Measurements from ENCODE around the gene KLRC3.
"Not testable (repeated sequence)": the region's sequence is repeated elsewhere in the genome, so short reads cannot be mapped to it uniquely, and the experiment has no call there.

KLRC3 gene

GRCh38 chr12:10420334-10420733 lies at the start of gene KLRC3:
KLRC3 (minus strand) TSS chr12:10420595; CDS start chr12:10420550, 45 bp downstream.
- DNase-seq (ENCODE audit: low spot score): not testable (repeated sequence)

GRCh38 chr12:10469701-10470100 lies 49.3 kb upstream of the KLRC3 start:
- no peak for DNase-seq (ENCODE audit: low spot score)

- DNase-seq (ENCODE audit: low spot score): no peak
Observed at GRCh38 chr12:10466311-10466710, 45.9 kb upstream of the KLRC3 start.

GRCh38 chr12:10457760-10458159 lies 37.4 kb upstream of the KLRC3 start:
- no peak for DNase-seq (ENCODE audit: low spot score)

GRCh38 chr12:10456856-10457255 lies 36.5 kb upstream of the KLRC3 start:
- DNase-seq (ENCODE audit: low spot score): no peak

- no peak for DNase-seq (ENCODE audit: low spot score)
Observed at GRCh38 chr12:10455766-10456165, 35.4 kb upstream of the KLRC3 start.

GRCh38 chr12:10454531-10454930 lies 34.1 kb upstream of the KLRC3 start:
- DNase-seq (ENCODE audit: low spot score): no peak

- no peak for DNase-seq (ENCODE audit: low spot score)
Observed at GRCh38 chr12:10453156-10453555, 32.8 kb upstream of the KLRC3 start, which contains the start of gene KLRC1. KLRC1 (minus strand) TSS chr12:10453377; CDS start chr12:10451156, 2,221 bp downstream.

GRCh38 chr12:10448236-10448635 lies 27.8 kb upstream of the KLRC3 start:
- DNase-seq (ENCODE audit: low spot score): no peak

- DNase-seq (ENCODE audit: low spot score): not testable (repeated sequence)
Observed at GRCh38 chr12:10446052-10446451, 25.7 kb upstream of the KLRC3 start.

GRCh38 chr12:10441144-10441543 lies 20.7 kb upstream of the KLRC3 start:
- not testable (repeated sequence) for DNase-seq (ENCODE audit: low spot score)

- DNase-seq (ENCODE audit: low spot score): not testable (repeated sequence)
Observed at GRCh38 chr12:10439608-10440274, 19.3 kb upstream of the KLRC3 start.

GRCh38 chr12:10437601-10438000 lies 17.2 kb upstream of the KLRC3 start:
- DNase-seq (ENCODE audit: low spot score): not testable (repeated sequence)

- peak; percentile 38 for DNase-seq (ENCODE audit: low spot score)
Observed at GRCh38 chr12:10435816-10436215, 15.4 kb upstream of the KLRC3 start, which contains the start of gene KLRC2. KLRC2 (minus strand) TSS chr12:10436010; CDS start chr12:10435986, 24 bp downstream.

GRCh38 chr12:10430623-10431022 lies 10.2 kb upstream of the KLRC3 start:
- not testable (repeated sequence) for DNase-seq (ENCODE audit: low spot score)

- peak; percentile 15 for DNase-seq (ENCODE audit: low spot score)
Observed at GRCh38 chr12:10425938-10426337, 5.5 kb upstream of the KLRC3 start.

- DNase-seq (ENCODE audit: low spot score): not testable (repeated sequence)
Observed at GRCh38 chr12:10424260-10424899, 4.0 kb upstream of the KLRC3 start.

- not testable (repeated sequence) for DNase-seq (ENCODE audit: low spot score)
Observed at GRCh38 chr12:10422159-10422558, 1.8 kb upstream of the KLRC3 start.

- DNase-seq (ENCODE audit: low spot score): peak; percentile 7
Observed at GRCh38 chr12:10409392-10409791, 11.0 kb downstream of the KLRC3 start, which contains the start of gene KLRC4. KLRC4 (minus strand) TSS chr12:10409757; CDS start chr12:10409575, 182 bp downstream.

GRCh38 chr12:10408842-10409241 lies 11.6 kb downstream of the KLRC3 start:
- DNase-seq (ENCODE audit: low spot score): no peak

- DNase-seq (ENCODE audit: low spot score): no peak
Observed at GRCh38 chr12:10406725-10407124, 13.7 kb downstream of the KLRC3 start.

GRCh38 chr12:10405294-10405693 lies 15.1 kb downstream of the KLRC3 start:
- no peak for DNase-seq (ENCODE audit: low spot score)

GRCh38 chr12:10404798-10405197 lies 15.6 kb downstream of the KLRC3 start:
- DNase-seq (ENCODE audit: low spot score): no peak
